ENCODE measurements around the gene SOX14. TPM values are rescaled to one million over a fixed set of nuclear protein-coding genes. Genes with fewer than 3 reads are reported as not detected.

SOX14 gene
- total RNA-seq, 1 experiment from 2014 or later: not detected

- DNase-seq: no peak
- H3K9ac ChIP-seq (ENCODE audit: low read length): no peak overlapping the region
- CTCF ChIA-PET: no interaction called here
- intact Hi-C loops (cut with micrococcal nuclease): no loop called here
- BruUV-seq (replicated peaks): no TSS peak
- H3K4me2 ChIP-seq (ENCODE audit: low read length): no peak overlapping the region
- H3K27ac ChIP-seq (ENCODE audit: low read length): no peak overlapping the region
- H3K36me3 ChIP-seq (ENCODE audit: low read depth, low read length): no peaks in the 10 kb centered on the region
- no peaks in the 10 kb centered on the region for H3K4me1 ChIP-seq (ENCODE audit: insufficient read depth, low read length)
- POLR2A ChIA-PET (ENCODE audit: unreplicated experiment): no interaction called here
- H4K20me1 ChIP-seq (ENCODE audit: low read length): no peaks in the 10 kb centered on the region
- H3K4me3 ChIP-seq (ENCODE audit: low read length): no peak overlapping the region
- no peaks in the 10 kb centered on the region for H3K9me3 ChIP-seq (ENCODE audit: low read length)
- no peak for TF ChIP-seq EZH2 (IDR thresholded peaks at IDR 0.05; ENCODE audit: low read length, unreplicated experiment)
- TF ChIP-seq CTCF (conservative IDR thresholded peaks at IDR 0.05; ENCODE audit: low read depth, low read length): no peak
- TF ChIP-seq EZH2phosphoT487 (IDR thresholded peaks at IDR 0.05; ENCODE audit: borderline replicate concordance, low read length): no peak
- no peaks in the 10 kb centered on the region for H3F3A ChIP-seq (ENCODE audit: low read length, unreplicated experiment)
- no peak overlapping the region for H2AFZ ChIP-seq (ENCODE audit: low read length)
- no peaks in the 10 kb centered on the region for H3K27me3 ChIP-seq (ENCODE audit: low read length)
- no peak for ATAC-seq
- no peaks in the 10 kb centered on the region for H3K79me2 ChIP-seq (ENCODE audit: low read length)
- H3K9me2 ChIP-seq (replicated peaks; ENCODE audit: low read length): no peaks in the 10 kb centered on the region
These were observed 47.9 kb downstream of the SOX14 start for GRCh38 chr3:137812023-137812422.

GRCh38 chr3:137815251-137815650, 51.1 kb downstream of the SOX14 start:
- no peaks in the 10 kb centered on the region for H3K36me3 ChIP-seq (ENCODE audit: low read depth, low read length)
- no peak overlapping the region for H3K4me2 ChIP-seq (ENCODE audit: low read length)
- TF ChIP-seq CTCF (conservative IDR thresholded peaks at IDR 0.05; ENCODE audit: low read depth, low read length): no peak
- no peak for TF ChIP-seq EZH2phosphoT487 (IDR thresholded peaks at IDR 0.05; ENCODE audit: borderline replicate concordance, low read length)
- no peak for TF ChIP-seq EZH2 (IDR thresholded peaks at IDR 0.05; ENCODE audit: low read length, unreplicated experiment)
- POLR2A ChIA-PET (ENCODE audit: unreplicated experiment): no interaction called here
- no peak overlapping the region for H2AFZ ChIP-seq (ENCODE audit: low read length)
- H3K9ac ChIP-seq (ENCODE audit: low read length): no peak overlapping the region
- no peak for ATAC-seq
- H3K27me3 ChIP-seq (ENCODE audit: low read length): no peaks in the 10 kb centered on the region
- no peak overlapping the region for H3K4me3 ChIP-seq (ENCODE audit: low read length)
- no peak overlapping the region for H3K27ac ChIP-seq (ENCODE audit: low read length)
- H3K9me2 ChIP-seq (replicated peaks; ENCODE audit: low read length): no peaks in the 10 kb centered on the region
- CTCF ChIA-PET: no interaction called here
- BruUV-seq (replicated peaks): no TSS peak
- no peaks in the 10 kb centered on the region for H3K9me3 ChIP-seq (ENCODE audit: low read length)
- no peaks in the 10 kb centered on the region for H3F3A ChIP-seq (ENCODE audit: low read length, unreplicated experiment)
- H3K79me2 ChIP-seq (ENCODE audit: low read length): no peaks in the 10 kb centered on the region
- DNase-seq: no peak
- no peaks in the 10 kb centered on the region for H4K20me1 ChIP-seq (ENCODE audit: low read length)
- no peaks in the 10 kb centered on the region for H3K4me1 ChIP-seq (ENCODE audit: insufficient read depth, low read length)
- intact Hi-C loops (cut with micrococcal nuclease): no loop called here

Other genes with a start within 250 kb of the SOX14 start
- gene CLDN18, start 245.8 kb downstream of the SOX14 start, total RNA-seq (2014; rRNA removed): not detected in 2 replicates

All from PC-3 (cell line).